Large intestine (tissue), 3 donors: ENCODE data around the gene HDGF. TPM values are rescaled to one million over a fixed set of nuclear protein-coding genes. Genes with fewer than 3 reads are reported as not detected.

Experiments used
- DNase-seq, 2 donors: peaks; one replicate each; pipeline versions ENCODE4 v3.0.0 to v3.0.0-alpha.2; 2013
- H3K27ac ChIP-seq: one replicate; pipeline ENCODE4 v1.5.1; 2013; ENCODE audit warnings: low read length
- H3K27me3 ChIP-seq: 2 replicates; pipeline ENCODE4 v1.6.1; 2013; ENCODE audit warnings: low read length; ENCODE audit not compliant: control insufficient read depth, insufficient read depth
- H3K36me3 ChIP-seq: 2 replicates; pipeline ENCODE4 v1.6.1; 2013; ENCODE audit warnings: low read length; ENCODE audit not compliant: control insufficient read depth, insufficient read depth
- H3K4me1 ChIP-seq: one replicate; pipeline ENCODE4 v1.6.1; 2013; ENCODE audit warnings: low read length; ENCODE audit not compliant: control insufficient read depth, insufficient read depth
- H3K4me3 ChIP-seq: one replicate; pipeline ENCODE4 v1.5.1; 2013; ENCODE audit warnings: low read length
- H3K9me3 ChIP-seq: one replicate; pipeline ENCODE4 v1.6.1; 2013; ENCODE audit warnings: mild to moderate bottlenecking, low read depth, low read length, moderate library complexity; ENCODE audit not compliant: control insufficient read depth
- WGBS: methylation state at CpG from one replicate; pipeline ENCODE4 v1.1.5; 2013; ENCODE audit warnings: low lambda C conversion rate; ENCODE audit not compliant: insufficient coverage; 5-methylcytosine and 5-hydroxymethylcytosine counted together
- polyA plus RNA-seq: library from polyadenylated mRNA; unstranded; fragments of 120-200 nt; gene quantifications from one replicate; pipeline ENCODE4 v1.2.1, GENCODE V29; 2013

Gene HDGF
- polyA plus RNA-seq, 1 donor: 244 TPM

GRCh38 chr1:156698995-156699394, 52.5 kb downstream of the HDGF start:
- Histone ChIP-seq H3K27ac (no peak overlapping the region), H3K4me3 (no peak overlapping the region), H3K9me3 (no peaks in the 10 kb centered on the region), H3K4me1 (peaks cover 11% of the 10 kb centered on the region), H3K27me3 (peaks cover 11% of the 10 kb centered on the region), H3K36me3 (no peaks in the 10 kb centered on the region)
- no peak for DNase-seq
- WGBS: no CpG with 5 or more reads among the region's 1 CpG

DNA sequence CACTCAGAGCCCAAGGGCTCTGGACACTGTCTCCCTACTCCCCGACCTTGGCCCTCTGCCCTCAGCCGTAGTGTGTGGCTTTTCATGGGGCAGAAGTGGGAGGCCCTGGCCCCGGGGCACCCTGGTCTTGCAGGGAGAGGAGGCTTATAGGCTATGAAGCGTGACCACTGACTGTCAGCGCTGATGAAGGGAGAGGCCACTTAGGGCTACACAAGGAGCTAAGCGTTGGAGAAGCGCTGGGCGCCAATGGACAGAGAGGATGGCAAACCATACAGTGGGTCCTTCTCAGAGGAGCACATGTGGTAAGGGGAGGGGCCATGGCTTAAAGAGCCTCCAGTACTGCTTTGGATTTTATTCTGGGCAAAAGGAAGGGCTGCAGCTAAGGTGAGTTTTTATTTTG, 54.0 kb downstream of the HDGF start:
- Histone ChIP-seq H3K4me1 (peaks cover 22% of the 10 kb centered on the region), H3K36me3 (no peaks in the 10 kb centered on the region), H3K27ac (no peak overlapping the region), H3K27me3 (no peaks in the 10 kb centered on the region), H3K9me3 (no peaks in the 10 kb centered on the region), H3K4me3 (no peak overlapping the region)
- no CpG with 5 or more reads among the region's 8 CpGs for WGBS
- no peak for DNase-seq

GRCh38 chr1:156696755-156697154, 54.7 kb downstream of the HDGF start:
- H3K9me3 ChIP-seq: no peaks in the 10 kb centered on the region
- WGBS: 100% methylated on average over 2 of the region's 8 CpGs
- H3K27ac ChIP-seq: no peak overlapping the region
- H3K4me1 ChIP-seq: peaks cover 29% of the 10 kb centered on the region
- H3K27me3 ChIP-seq: no peaks in the 10 kb centered on the region
- no peaks in the 10 kb centered on the region for H3K36me3 ChIP-seq
- no peak overlapping the region for H3K4me3 ChIP-seq
- no peak for DNase-seq

DNA sequence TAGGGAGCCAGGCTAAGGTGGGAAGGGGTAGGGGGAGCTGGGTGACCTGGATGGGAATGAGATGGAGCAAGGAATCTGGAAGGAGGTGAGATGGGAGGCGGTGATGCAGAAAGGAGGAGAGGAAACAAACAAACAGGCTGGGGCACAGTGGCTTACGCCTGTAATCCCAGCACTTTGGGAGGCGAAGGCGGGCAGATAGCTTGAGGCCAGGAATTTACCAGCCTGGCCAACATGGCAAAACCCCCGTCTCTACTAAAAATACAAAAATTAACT, 56.8 kb downstream of the HDGF start:
- no peaks in the 10 kb centered on the region for H3K27me3 ChIP-seq
- WGBS: 100% methylated on average over 1 of the region's 5 CpGs
- DNase-seq: no peak
- H3K4me1 ChIP-seq: peaks cover 51% of the 10 kb centered on the region
- H3K27ac ChIP-seq: peak overlapping the region; percentile 34
- H3K4me3 ChIP-seq: no peak overlapping the region
- H3K9me3 ChIP-seq: no peaks in the 10 kb centered on the region
- no peaks in the 10 kb centered on the region for H3K36me3 ChIP-seq

GRCh38 chr1:156693848-156694689, 57.4 kb downstream of the HDGF start:
- whole genome bisulfite sequencing: 80% methylated on average over 1 of the region's 12 CpGs
- H3K4me1 ChIP-seq: peaks cover 55% of the 10 kb centered on the region
- peak in 1 of 2 donors; percentile 77 for DNase-seq

DNA sequence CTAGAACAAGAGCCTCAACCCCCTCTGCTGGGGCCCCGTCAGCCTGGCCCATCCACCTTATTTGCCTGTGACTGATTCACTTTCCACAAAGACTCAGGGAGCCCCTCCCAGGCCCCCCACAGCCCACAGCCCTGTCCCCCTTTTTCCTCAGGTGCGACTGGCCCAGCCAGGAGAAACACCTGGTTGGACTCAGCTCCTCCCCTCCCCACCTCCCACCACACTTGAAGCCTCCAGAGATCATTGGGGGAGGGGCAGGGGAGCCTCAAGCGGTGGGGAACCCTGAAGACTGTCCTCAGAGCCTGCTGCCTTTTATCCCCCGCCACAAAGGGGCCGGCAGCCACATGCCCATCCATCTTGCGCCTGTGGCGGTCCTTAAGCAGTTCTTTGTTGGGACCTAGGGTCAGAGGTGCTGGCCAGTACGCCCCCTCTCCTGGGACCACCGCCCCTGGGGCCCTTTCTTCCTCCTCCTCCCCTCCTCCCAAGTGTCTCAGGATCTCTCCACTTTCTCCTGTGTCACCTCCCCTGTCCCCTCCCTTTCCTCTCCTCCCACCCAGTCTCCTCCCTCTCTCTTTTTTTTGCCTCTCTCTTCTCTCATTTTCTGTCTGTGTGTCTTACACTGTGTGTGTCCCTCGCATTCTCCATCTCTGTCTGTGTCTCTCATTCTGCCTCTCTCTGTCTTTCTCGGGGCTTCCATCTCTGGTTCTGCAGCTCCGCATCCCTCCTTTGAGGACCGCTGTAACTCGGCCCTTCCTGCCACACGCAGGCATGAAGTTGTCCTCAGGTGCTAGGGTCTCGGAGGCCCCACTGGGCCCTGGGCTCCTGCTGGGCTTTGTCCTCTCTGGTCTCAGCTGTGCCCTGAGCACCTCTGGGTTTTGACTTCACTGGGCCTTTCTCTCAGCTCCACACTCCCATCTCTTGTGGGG, 58.3 kb downstream of the HDGF start:
- Histone ChIP-seq H3K4me1 (peaks cover 57% of the 10 kb centered on the region), H3K9me3 (no peaks in the 10 kb centered on the region), H3K4me3 (no peak overlapping the region), H3K36me3 (no peaks in the 10 kb centered on the region), H3K27me3 (no peaks in the 10 kb centered on the region), H3K27ac (peak overlapping the region; percentile 53)
- peak; percentile 83 to 89 for DNase-seq
- 43% methylated on average over 1 of the region's 16 CpGs for WGBS

More at GRCh38 chr1:156693848-156694689, 57.4 kb downstream of the HDGF start:
- H3K27ac ChIP-seq: peak overlapping the region; percentile 41
- no peak overlapping the region for H3K4me3 ChIP-seq
- no peaks in the 10 kb centered on the region for H3K9me3 ChIP-seq
- H3K27me3 ChIP-seq: no peaks in the 10 kb centered on the region
- H3K36me3 ChIP-seq: no peaks in the 10 kb centered on the region

DNA sequence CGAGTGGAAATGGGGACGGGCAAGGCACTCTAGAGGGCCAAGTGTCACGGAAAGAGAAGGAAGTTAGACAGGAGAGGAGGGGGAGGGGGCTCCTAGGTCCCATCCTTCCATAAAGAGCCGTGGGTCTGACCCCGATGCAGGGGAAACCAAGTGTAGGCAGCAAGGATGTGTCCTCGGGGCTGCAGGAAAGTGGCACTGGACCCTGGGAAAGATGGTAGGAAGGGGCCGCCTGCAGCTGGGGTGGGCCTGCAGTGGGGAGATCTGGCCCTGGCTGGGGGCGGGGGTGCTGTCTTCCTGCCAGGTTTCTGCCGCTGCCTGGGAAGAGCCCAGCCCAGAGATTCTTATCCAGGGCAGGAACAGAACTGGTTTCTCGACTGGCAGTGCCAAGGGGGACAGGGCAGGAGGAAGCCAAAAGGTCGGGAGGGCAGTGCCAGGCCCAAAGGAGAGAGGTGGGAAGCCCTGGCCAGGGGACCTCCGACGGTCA, 59.0 kb downstream of the HDGF start:
- no peak for DNase-seq
- Histone ChIP-seq H3K27me3 (no peaks in the 10 kb centered on the region), H3K36me3 (no peaks in the 10 kb centered on the region), H3K27ac (peak overlapping the region; percentile 53), H3K4me1 (peaks cover 57% of the 10 kb centered on the region), H3K4me3 (no peak overlapping the region), H3K9me3 (no peaks in the 10 kb centered on the region)
- WGBS: no CpG with 5 or more reads among the region's 13 CpGs

Other genes with a start within 250 kb of the HDGF start
- 13.9 TPM for gene IQGAP3, start 179.1 kb downstream of the HDGF start, polyA plus RNA-seq
- gene TTC24, start 172.0 kb downstream of the HDGF start, polyA plus RNA-seq: 0.15 TPM
- gene NAXE, start 159.9 kb downstream of the HDGF start, polyA plus RNA-seq: 66.9 TPM
- gene GPATCH4, start 150.2 kb downstream of the HDGF start, polyA plus RNA-seq: 25.9 TPM
- 0.16 TPM for gene HAPLN2, start 132.3 kb downstream of the HDGF start, polyA plus RNA-seq
- gene BCAN, start 109.6 kb downstream of the HDGF start, polyA plus RNA-seq: 12.1 TPM
- 26.5 TPM for gene NES, start 74.3 kb downstream of the HDGF start, polyA plus RNA-seq
- gene CRABP2, start 46.1 kb downstream of the HDGF start, polyA plus RNA-seq: 16.7 TPM
- 59.3 TPM for gene METTL25B, start 23.2 kb downstream of the HDGF start, polyA plus RNA-seq
- gene ISG20L2, start 22.9 kb downstream of the HDGF start, polyA plus RNA-seq: 36.6 TPM
- 58.1 TPM for gene MRPL24, start 10.6 kb downstream of the HDGF start, polyA plus RNA-seq
- gene PRCC, start 15.9 kb upstream of the HDGF start, polyA plus RNA-seq: 61.3 TPM
- 5.3 TPM for gene SH2D2A, start 65.2 kb upstream of the HDGF start, polyA plus RNA-seq
- gene INSRR, start 107.4 kb upstream of the HDGF start, polyA plus RNA-seq: 0.09 TPM
- gene NTRK1, start 109.2 kb upstream of the HDGF start, polyA plus RNA-seq: 0.15 TPM
- 5.9 TPM for gene PEAR1, start 142.0 kb upstream of the HDGF start, polyA plus RNA-seq
- gene LRRC71, start 169.0 kb upstream of the HDGF start, polyA plus RNA-seq: 0.28 TPM